Measurements from ENCODE around the gene DOCK10. TPM values are rescaled to one million over a fixed set of nuclear protein-coding genes. Genes with fewer than 3 reads are reported as not detected.

Gene DOCK10
- total and polyA plus RNA-seq, 3 donors from 2014 or later = 2.9 to 20.2 (median 11.4) TPM

DNA sequence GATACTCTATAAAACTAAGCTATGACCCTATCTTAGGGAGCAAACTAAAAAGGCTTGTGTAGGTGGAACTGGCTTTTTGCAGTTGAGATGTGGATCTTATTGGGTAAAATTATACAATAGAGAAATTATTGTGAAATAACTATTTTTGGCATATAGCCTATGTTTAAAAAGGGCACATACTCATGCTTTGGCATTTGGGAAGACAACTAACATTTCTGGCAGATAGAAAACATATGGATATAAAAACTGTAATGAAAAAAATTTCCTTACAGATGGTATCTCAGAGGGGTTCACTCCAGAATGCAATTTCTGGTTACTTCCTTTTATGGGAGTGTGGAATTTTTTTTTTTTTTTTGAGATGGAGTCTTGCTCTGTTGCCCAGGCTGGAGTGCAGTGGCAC lies 206.0 kb downstream of the DOCK10 start:
- intact Hi-C loops (cut with DNase I; ENCODE audit: low total_unique reads) = no loop called here
- H3K4me3 ChIP-seq = no peak overlapping the region
- DNase-seq = no peak
- no peaks in the 10 kb centered on the region for H3K9me3 ChIP-seq
- TF ChIP-seq, protein P1, sequence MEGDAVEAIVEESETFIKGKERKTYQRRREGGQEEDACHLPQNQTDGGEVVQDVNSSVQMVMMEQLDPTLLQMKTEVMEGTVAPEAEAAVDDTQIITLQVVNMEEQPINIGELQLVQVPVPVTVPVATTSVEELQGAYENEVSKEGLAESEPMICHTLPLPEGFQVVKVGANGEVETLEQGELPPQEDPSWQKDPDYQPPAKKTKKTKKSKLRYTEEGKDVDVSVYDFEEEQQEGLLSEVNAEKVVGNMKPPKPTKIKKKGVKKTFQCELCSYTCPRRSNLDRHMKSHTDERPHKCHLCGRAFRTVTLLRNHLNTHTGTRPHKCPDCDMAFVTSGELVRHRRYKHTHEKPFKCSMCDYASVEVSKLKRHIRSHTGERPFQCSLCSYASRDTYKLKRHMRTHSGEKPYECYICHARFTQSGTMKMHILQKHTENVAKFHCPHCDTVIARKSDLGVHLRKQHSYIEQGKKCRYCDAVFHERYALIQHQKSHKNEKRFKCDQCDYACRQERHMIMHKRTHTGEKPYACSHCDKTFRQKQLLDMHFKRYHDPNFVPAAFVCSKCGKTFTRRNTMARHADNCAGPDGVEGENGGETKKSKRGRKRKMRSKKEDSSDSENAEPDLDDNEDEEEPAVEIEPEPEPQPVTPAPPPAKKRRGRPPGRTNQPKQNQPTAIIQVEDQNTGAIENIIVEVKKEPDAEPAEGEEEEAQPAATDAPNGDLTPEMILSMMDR (IDR thresholded peaks at IDR 0.05) = no peak
- TF ChIP-seq POLR2A (IDR thresholded peaks at IDR 0.05) = no peak
- H3K4me1 ChIP-seq = peaks cover 4% of the 10 kb centered on the region
- H3K27ac ChIP-seq = no peak overlapping the region
- no peaks in the 10 kb centered on the region for H3K36me3 ChIP-seq (ENCODE audit: low read depth, missing control alignments)
- no peaks in the 10 kb centered on the region for H3K27me3 ChIP-seq

DNA sequence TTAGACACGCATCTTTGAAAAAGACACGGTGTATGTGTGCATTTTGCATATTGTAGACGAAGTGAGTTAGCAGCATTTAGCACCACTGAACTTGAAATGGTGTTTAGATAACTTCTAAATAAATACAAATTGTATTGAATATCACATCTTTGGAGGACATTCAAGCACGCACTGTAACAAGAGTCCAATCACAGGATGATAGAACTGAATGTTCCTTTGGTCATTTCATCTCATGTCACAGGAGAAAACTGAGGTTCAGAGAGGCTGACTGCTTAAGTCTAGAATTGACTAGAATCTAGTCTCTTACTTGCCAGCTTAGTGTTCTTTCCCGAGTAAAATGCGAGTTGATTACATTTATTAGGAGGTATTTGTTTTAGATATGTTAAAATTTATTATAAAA lies 206.9 kb downstream of the DOCK10 start:
- DNase-seq = no peak
- intact Hi-C loops (cut with DNase I; ENCODE audit: low total_unique reads) = no loop called here
- no peak overlapping the region for H3K27ac ChIP-seq
- no peaks in the 10 kb centered on the region for H3K27me3 ChIP-seq
- TF ChIP-seq, protein P1 (IDR thresholded peaks at IDR 0.05) = no peak
- TF ChIP-seq POLR2A (IDR thresholded peaks at IDR 0.05) = no peak
- H3K9me3 ChIP-seq = no peaks in the 10 kb centered on the region
- H3K4me3 ChIP-seq = no peak overlapping the region
- H3K4me1 ChIP-seq = peaks cover 4% of the 10 kb centered on the region
- 36 to 55% methylated on average over 6 of the region's 6 CpGs for WGBS, 2 donors
- no peaks in the 10 kb centered on the region for H3K36me3 ChIP-seq (ENCODE audit: low read depth, missing control alignments)

DNA sequence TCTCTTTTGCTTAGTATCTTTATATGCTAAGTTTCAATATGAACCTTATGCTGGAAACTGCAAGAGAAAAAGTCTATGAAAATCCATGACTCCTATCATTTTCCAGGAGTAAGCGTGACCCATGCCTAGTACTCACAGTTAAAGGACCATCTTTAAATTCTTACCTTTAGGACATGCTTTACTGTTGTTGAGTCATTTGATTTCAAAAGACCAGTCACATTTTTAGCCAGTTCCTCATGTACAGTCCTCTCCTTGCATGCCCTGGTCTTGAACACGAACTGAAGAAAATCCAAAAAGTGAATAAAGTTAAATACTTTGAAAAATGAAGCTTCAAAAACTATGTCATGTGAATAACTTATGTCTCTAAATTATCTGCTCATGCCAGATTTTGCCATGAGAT lies 208.3 kb downstream of the DOCK10 start:
- no peak overlapping the region for H3K4me3 ChIP-seq
- no peaks in the 10 kb centered on the region for H3K9me3 ChIP-seq
- no peak for TF ChIP-seq POLR2A (IDR thresholded peaks at IDR 0.05)
- TF ChIP-seq, protein P1 (IDR thresholded peaks at IDR 0.05) = no peak
- H3K36me3 ChIP-seq (ENCODE audit: low read depth, missing control alignments) = no peaks in the 10 kb centered on the region
- H3K27ac ChIP-seq = no peak overlapping the region
- 95% methylated on average over 2 of the region's 2 CpGs for WGBS, 2 donors
- H3K4me1 ChIP-seq = peaks cover 4% of the 10 kb centered on the region
- intact Hi-C loops (cut with DNase I; ENCODE audit: low total_unique reads) = no loop called here
- no peaks in the 10 kb centered on the region for H3K27me3 ChIP-seq
- no peak for DNase-seq

DNA sequence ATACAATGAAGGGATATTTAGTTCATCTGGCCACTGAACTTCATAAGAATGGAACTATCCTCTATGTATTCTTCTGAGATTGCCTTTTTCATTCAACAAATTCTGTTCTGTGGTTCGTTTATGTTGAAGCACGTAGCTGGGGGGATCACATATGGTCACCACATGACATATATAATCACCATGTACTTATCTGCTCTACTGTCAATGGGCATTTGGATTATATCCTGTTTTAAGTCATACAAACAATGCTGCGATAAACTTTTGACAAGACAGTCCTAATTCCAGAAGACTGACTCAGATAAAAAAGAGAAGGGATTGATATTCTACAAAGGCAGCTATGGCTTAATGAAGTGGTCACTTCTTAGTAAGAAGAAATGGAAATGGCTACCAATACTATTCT lies 210.1 kb downstream of the DOCK10 start:
- 88 to 90% methylated on average over 3 of the region's 3 CpGs for WGBS, 2 donors
- H3K4me3 ChIP-seq = no peak overlapping the region
- DNase-seq = no peak
- no peaks in the 10 kb centered on the region for H3K27me3 ChIP-seq
- peaks cover 4% of the 10 kb centered on the region for H3K4me1 ChIP-seq
- TF ChIP-seq POLR2A (IDR thresholded peaks at IDR 0.05) = no peak
- TF ChIP-seq, protein P1 (IDR thresholded peaks at IDR 0.05) = no peak
- no peaks in the 10 kb centered on the region for H3K36me3 ChIP-seq (ENCODE audit: low read depth, missing control alignments)
- intact Hi-C loops (cut with DNase I; ENCODE audit: low total_unique reads) = no loop called here
- H3K27ac ChIP-seq = no peak overlapping the region
- no peaks in the 10 kb centered on the region for H3K9me3 ChIP-seq

DNA sequence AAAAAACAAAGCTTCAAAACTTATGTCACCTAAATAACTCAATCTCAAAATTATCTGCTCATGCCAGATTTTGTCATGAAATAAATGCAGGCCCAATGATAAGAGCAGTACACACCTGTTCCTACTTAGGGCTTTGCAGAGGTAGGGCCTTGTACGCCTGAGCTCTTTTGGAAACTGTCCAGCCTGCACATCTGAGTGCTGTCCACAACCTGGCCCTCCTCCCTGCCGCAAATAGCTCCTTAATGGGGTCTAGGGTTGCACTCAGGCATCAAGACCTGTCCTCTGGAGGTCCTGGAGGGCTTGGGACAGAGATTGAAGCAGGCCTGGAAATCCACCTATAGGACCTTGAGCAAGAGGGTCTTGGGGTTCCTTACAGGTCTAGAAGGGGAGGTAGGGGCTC lies 210.7 kb downstream of the DOCK10 start:
- WGBS, 2 donors = 64 to 100% methylated on average over 1 to 2 of the region's 2 CpGs
- intact Hi-C loops (cut with DNase I; ENCODE audit: low total_unique reads) = no loop called here
- DNase-seq = no peak
- Histone ChIP-seq H3K27me3 (no peaks in the 10 kb centered on the region), H3K4me3 (no peak overlapping the region), H3K36me3 (ENCODE audit: low read depth, missing control alignments) (no peaks in the 10 kb centered on the region), H3K4me1 (peaks cover 4% of the 10 kb centered on the region), H3K27ac (no peak overlapping the region), H3K9me3 (no peaks in the 10 kb centered on the region)
- no peak for TF ChIP-seq POLR2A (IDR thresholded peaks at IDR 0.05)
- TF ChIP-seq, protein P1 (IDR thresholded peaks at IDR 0.05) = no peak

Measured in testis (tissue), 3 donors.